Cardiac septum (tissue), 1 donor: ENCODE data around the gene TIMM29. TPM values are rescaled to one million over a fixed set of nuclear protein-coding genes. Genes with fewer than 3 reads are reported as not detected.
"Not testable (repeated sequence)": the region's sequence is repeated elsewhere in the genome, so short reads cannot be mapped to it uniquely, and the experiment has no call there.

Experiments used
- DNase-seq: peaks from one replicate; pipeline ENCODE4 v3.0.0-alpha.2; 2020; ENCODE audit warnings: low spot score
- intact Hi-C: fragments of 100-400 bp; cut with DNase I; formaldehyde crosslinking; loops from one replicate; pipeline ENCODE4 v1.14.0; 2022
- total RNA-seq: library from RNA; stranded (reverse); fragmentation: NEBNext Ultra II Directional; extraction: Animal tissue kit (Norgen Biotek cat#: 25700); gene quantifications from one replicate; pipeline ENCODE4 v1.2.1, GENCODE V29; 2021
- donor health status: DM: no; HTN: no; CAD: no.

TIMM29 gene
- total RNA-seq, 1 donor from 2014 or later: 14.1 TPM

GRCh38 chr19:10929402-10929794 lies 787 bp downstream of the TIMM29 start:
- DNase-seq: no peak
- intact Hi-C loops: loop anchor here (2.0 kb wide), 2 partner anchors 31 to 57 kb away; partner anchors contain the start of gene SMARCA4

DNA sequence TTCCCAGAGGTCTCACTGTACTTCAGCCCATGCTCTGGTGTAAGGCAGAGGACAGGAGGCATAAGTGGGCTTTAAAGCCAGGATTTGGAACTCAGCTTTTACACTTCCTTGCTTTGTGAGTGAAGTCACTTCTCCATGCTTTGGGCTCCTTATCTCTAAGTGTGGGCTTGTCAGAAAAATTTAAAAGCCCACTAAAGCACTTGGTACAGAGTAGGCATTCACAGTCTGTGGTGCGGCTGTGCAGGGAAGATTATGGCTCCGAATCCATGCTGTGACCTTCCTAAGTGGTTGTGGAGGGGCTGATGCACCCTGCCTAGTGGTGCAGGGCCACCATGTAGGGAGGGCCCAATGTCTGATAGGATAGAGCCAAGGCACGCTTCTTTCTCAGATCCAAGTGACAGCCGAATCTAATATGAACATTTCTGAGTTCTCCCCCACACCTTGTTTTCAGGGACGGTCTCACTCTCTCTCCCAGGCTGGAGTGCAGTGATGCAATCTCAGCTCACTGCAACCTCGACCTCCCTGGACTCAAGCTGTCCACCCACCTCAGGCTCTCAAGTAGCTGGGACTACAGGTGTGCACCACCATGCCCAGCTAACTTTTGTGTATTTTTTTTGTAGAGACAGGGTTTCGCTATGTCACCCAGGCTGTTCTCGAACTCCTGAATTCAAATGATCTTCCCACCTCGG lies 6.9 kb downstream of the TIMM29 start:
- intact Hi-C loops: loop anchor here (5.0 kb wide), 1 partner anchor 192 kb away; no protein-coding TSS in a partner anchor
- no peak for DNase-seq

DNA sequence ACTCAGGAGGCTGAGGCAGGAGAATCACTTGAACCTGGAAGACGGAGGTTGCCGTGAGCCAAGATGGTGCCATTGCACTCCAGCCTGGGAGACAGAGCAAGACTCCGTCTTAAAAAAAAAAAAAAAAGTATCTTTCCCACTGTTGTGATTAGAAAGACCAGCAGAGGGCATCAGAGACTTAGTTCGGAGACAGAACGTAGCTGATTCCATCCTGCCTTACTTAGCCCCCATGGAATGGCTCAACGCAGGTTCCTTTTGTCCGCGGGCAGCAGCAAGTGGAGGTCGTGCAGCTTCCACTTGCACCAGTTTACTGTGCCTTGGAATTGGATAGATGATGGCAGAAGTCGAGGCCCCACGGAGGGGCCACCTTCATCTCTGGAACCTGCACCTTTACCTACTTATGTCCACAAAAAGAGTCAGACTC lies 8.1 kb downstream of the TIMM29 start:
- DNase-seq: no peak
- intact Hi-C loops: loop anchor here (5.0 kb wide), 1 partner anchor 191 kb away; no protein-coding TSS in a partner anchor

DNA sequence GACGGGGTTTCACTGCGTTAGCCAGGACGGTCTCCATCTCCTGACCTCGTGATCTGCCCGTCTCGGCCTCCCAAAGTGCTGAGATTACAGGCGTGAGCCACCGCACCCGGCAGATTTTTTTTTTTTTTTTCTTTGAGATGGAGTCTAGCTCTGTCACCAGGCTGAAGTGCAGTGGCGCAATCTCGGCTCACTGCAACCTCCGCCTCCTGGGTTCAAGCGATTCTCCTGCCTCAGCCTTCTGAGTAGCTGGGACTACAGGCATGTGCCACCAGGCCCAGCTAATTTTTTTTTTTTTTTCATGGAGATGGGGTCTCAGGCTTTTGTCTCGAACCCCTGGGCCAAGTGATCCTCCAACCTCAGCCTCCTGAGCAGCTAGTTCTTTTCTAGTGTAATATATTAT lies 13.0 kb downstream of the TIMM29 start:
- DNase-seq, intact Hi-C loops: not testable (repeated sequence)

GRCh38 chr19:10943412-10943811 lies 14.8 kb downstream of the TIMM29 start:
- DNase-seq, intact Hi-C loops: not testable (repeated sequence)

DNA sequence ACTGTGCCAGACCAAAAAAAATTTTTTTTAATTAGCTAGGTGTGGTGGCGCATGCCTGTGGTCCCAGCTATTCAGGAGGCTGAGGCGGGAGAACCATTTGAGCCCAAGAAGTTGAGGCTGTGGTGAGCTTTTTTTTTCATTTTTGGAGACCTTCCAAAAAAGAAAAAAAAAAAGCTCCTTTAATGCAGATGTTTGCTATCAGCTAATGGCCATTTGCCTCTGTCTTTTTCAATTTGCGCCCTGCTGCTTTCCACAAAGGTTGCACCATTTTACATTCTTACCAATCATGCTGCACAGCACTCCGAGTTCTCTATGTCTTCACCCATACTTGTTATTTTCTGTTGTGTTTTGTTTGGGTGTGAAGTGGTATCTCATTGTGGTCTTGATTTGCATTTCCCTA lies 16.7 kb downstream of the TIMM29 start:
- intact Hi-C loops: no loop called here
- no peak for DNase-seq

DNA sequence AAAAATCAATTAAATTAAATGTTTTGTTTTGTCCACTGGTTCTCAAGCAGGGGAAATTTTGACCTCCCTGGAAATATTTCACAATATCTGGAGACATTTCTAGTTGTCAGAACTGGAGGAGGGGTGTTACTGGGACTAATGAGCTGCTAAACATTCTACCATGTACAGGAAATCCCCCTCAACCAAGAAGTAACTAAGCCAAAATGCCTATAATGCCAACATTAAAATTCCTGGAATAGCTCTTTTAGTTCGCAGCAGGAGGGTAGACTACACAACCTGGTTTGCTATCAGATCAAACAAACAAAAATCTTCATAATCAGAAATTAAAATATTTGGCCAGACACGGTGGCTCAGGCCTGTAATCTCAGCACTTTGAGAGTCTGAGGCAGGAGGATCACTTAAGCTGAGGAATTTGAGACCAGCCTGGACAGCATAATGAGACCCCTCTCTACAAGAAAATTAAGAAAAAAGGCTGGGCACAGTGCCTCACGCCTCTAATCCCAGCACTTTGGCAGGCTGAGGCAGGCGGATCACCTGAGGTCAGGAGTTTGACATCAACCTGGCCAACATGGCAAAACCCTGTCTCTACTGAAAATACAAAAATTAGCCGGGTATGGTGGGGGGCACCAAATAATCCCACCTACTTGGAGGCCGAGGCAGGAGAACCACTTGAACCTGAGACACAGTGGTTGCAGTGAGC lies 18.5 kb downstream of the TIMM29 start:
- intact Hi-C loops: no loop called here
- DNase-seq: no peak

DNA sequence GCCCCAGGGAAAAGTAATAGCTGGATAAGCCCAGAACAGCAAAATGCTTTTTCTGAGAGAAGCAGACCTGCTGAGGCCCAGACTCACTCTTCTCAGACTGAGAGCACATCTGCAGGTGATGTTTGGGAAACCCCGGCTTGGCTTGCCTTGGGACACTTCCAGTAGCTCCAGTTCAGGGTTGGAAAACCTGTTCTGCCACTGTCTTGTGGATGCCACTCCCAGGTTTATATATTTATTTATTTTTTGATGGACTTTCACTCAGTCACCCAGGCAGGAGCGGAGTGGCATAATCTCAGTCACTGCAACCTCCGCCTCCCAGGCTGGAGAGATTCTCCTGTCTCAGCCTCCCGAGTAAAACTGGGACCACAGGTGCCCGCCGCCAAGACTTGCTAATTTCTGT lies 24.2 kb downstream of the TIMM29 start:
- DNase-seq: no peak
- intact Hi-C loops: no loop called here

DNA sequence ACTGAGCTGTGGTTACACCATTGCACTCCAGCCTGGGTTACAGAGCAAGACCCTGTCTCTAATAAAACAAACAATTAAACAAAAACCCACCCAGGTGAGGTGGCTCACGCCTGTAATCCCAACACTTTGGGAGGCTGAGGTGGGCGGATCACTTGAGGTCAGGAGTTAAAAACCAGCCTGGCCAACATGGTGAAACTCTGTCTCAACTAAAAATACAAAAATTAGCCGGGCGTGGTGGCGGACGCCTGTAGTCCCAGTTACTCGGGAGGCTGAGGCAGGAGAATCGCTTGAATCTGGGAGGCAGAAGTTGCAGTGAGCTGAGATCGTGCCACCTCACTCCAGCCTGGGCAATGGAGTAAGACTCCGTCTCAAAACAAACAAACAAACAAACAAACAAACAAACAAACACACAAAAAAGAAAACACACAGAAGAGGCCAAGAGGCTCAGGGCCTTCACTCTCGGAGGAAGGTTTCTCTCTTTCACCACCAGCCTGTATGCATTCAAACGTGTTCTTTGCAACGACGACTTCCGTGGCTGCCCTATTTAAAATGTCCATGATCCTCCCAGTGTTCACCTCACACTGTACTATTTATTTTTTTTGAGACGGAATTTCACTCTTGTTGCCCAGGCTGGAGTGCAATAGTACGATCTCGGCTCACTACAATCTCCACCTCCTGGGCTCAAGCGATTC lies 30.8 kb downstream of the TIMM29 start:
- DNase-seq, intact Hi-C loops: not testable (repeated sequence)

GRCh38 chr19:10960314-10961072 lies 31.9 kb downstream of the TIMM29 start, which contains the start of gene SMARCA4:
TSS of gene SMARCA4 (plus strand) at chr19:10961030. CDS start at chr19:10984152, 23,122 bp downstream.
- intact Hi-C loops: loop anchor here (2.0 kb wide), 1 partner anchor 32 kb away; the partner anchor contains the start of genes TIMM29 and YIPF2

DNA sequence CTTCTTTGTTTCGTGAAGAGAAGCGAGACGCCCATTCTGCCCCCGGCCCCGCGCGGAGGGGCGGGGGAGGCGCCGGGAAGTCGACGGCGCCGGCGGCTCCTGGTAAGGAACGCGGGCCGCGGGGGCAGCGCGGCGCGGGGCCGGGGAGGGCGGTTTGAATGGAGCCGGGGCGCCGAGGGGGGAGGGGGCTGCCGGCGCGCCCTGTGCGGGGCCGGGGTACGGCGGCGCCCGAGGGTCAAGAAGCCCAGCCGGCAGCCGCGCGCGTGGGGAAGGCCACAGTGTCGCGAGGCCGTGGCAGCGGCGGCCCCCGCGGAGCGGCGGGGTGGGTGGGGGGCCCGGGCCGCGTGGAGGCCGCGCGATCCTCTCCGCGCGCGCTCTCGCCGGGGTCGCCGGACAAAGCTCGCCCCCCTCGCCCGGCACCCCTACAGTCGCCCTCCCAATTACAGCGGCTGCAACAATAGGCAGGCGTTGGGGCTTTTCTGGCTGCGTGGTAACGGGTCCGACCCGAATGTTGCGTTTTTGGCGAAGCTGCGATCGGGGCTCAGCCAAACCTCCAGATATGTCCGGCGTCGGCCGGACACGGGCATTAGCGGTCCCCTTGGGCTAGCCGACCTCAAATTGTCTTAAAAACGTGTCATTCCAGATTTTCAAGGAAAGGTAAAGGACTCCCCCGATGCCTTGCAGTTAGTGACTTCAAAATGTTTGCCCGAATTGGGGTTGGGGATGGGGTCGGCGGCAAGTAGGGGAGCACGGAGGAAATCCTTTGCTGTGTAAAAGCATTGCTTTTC lies 32.7 kb downstream of the TIMM29 start:
- DNase-seq: peak; percentile 84
- intact Hi-C loops: loop anchor here (2.0 kb wide), 1 partner anchor 32 kb away; the partner anchor contains the start of genes TIMM29 and YIPF2

More at GRCh38 chr19:10960314-10961072, 31.9 kb downstream of the TIMM29 start, which contains the start of gene SMARCA4:
- peak; percentile 99 for DNase-seq

GRCh38 chr19:10962863-10963262 lies 34.3 kb downstream of the TIMM29 start:
- intact Hi-C loops: no loop called here
- DNase-seq: no peak

GRCh38 chr19:10963865-10964264 lies 35.3 kb downstream of the TIMM29 start:
- intact Hi-C loops: no loop called here

DNA sequence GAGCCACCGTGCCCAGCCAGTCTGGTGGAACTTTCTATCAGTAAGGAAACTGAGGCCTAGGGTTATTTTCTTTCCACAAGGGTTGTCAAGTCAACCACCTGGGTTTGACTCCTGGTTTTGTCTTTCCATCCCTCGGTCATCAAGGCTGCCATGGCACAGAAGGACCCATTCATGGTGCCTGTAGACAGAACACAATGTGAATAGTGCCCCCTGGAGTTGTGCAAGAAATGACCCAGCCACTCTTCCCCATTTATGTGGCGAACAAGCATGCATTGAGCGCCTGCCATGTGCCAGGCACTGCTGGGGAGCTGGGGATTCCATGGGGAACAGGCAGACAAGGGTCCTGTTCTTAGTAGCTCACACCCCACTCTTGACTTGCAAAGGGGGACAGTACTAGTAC lies 36.3 kb downstream of the TIMM29 start:
- DNase-seq: no peak
- intact Hi-C loops: no loop called here

More at GRCh38 chr19:10963865-10964264, 35.3 kb downstream of the TIMM29 start:
- DNase-seq: no peak

DNA sequence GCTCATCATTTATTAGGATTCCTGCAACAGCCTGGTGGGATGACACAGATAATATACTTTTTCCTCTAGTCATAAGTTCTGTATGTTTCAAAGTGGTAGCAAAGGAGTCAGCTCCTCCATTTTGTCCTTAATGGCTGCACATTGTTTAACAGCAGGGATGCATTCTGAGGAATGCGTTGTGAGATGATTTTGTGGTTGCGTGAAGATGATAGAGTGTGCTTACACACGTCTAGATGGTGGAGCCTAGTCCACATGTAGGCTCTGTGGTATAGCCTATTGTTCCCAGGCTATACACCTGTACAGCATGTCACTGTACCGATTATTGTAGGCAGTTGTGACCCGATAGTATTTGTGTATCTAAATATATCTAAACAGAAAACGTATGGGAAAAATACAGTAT lies 36.8 kb downstream of the TIMM29 start:
- no peak for DNase-seq
- intact Hi-C loops: no loop called here

DNA sequence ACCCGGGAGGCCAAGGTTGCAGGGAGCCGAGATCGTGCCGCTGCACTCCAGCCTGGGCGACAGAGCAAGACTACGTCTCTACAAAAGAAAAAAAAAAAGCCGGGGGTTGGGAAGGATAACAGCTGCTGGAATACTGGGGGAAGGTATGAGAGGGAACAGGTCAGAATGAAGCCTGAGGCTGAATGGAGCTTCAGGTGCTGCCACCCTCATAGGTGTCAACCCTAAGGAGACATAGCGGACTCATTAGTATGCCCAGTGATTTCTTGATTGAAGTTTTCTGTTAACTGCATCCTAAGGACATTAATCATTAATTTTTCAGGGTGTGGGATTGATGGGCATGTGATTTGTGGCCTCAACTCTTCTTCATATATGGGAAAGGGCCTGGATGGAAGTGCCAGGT lies 38.2 kb downstream of the TIMM29 start:
- no peak for DNase-seq
- intact Hi-C loops: no loop called here

- no peak for DNase-seq
- intact Hi-C loops: no loop called here
These were observed 40.0 kb downstream of the TIMM29 start for GRCh38 chr19:10968527-10969135.

DNA sequence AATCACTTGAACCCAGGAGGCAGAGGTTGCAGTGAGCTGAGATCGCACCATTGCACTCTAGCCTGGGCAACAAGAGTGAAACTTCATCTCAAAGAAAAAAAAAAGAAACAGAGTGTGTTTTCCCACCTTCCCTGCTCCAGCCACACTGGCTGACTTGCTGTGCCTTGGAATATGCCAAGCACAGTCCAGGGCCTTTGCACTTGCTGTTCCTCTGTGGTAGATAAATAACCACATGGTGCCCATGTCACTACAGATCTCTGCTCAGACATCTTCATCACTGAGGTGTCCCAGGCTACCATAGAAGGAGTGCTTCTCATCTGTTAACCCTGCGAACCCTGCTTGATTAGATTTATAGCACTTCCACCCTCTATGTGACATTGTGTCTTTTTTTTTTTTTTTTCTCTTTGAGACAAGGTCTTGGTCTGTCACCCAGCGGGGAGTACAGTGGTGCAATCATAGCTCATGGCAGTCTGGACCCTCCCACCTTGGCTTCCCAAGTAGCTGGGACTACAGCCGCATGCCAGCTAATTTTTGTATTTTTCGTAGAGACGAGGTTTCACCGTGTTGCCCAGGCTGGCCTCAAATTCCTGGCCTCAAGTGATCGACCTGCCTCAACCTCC lies 42.6 kb downstream of the TIMM29 start:
- no peak for DNase-seq
- intact Hi-C loops: no loop called here
